K562 (cell line): ENCODE data around the gene AGAP1. TPM values are rescaled to one million over a fixed set of nuclear protein-coding genes. Genes with fewer than 3 reads are reported as not detected.

Experiments
- ATAC-seq: fragments of 200-7000 bp; cut with Tn5 transposase; 3 replicates; pipeline ENCODE4 v1.9.1; 2020; ENCODE audit warnings: moderate library complexity
- BruUV-seq: library from RNA; stranded (reverse); fragments of 400-500 nt; replicated peaks from 2 replicates; lab custom pipeline; 2021; lab: Mats Ljungman, UMichigan
- CTCF ChIA-PET: fragments of 300-600 bp; formaldehyde crosslinking; extraction: SDS; loops from one replicate; lab custom pipeline; 2021; ENCODE audit warnings: low intra/inter-chr PET ratio; lab: Yijun Ruan, JAX
- POLR2A ChIA-PET: fragments of 300-600, 350-650 bp; sonication (Branson Sonifier 250); formaldehyde crosslinking; extraction: SDS; loops from one replicate; lab custom pipeline; 2021; ENCODE audit warnings: antibody characterized with exemption, inconsistent platforms; lab: Yijun Ruan, JAX
- DNase-seq, 4 experiments: peaks; one replicate each; pipeline versions ENCODE4 v3.0.0 to v3.0.0-alpha.2; 2011 to 2018; ENCODE audit warnings: low spot score in 3 of 4, mixed read lengths in 3 of 4; ENCODE audit errors: extremely low read depth in 1 of 4
- FAIRE-seq: peaks from 2 replicates; lab custom pipeline; 2011; peaks lifted over from hg19 to GRCh38; lab: Jason Lieb, UNC
- H2AFZ ChIP-seq: 2 replicates; pipeline ENCODE4 v1.6.0; 2011; ENCODE audit warnings: low read depth, low read length, control low read depth, inconsistent platforms
- H3K27ac ChIP-seq: fragments of 200-600 bp; 3 replicates; pipeline ENCODE4 v1.8.0; 2011; ENCODE audit warnings: low read depth, mild to moderate bottlenecking, control low read depth, inconsistent platforms, low read length, moderate library complexity, mixed read lengths; ENCODE audit errors: extremely low read depth
- H3K27me3 ChIP-seq, 2 experiments: fragments of 300-600 bp in 1 of 2; 2 replicates in 1 of 2; 3 replicates in 1 of 2; pipeline versions ENCODE4 v1.6.0 to v1.8.0; 2011; ENCODE audit warnings: inconsistent platforms in 2 of 2, low read length in 2 of 2, mild to moderate bottlenecking in 1 of 2, mixed read lengths in 1 of 2, moderate library complexity in 1 of 2; ENCODE audit not compliant: control insufficient read depth in 2 of 2, insufficient read depth in 2 of 2
- H3K36me3 ChIP-seq: fragments of 300-600 bp; 3 replicates; pipeline ENCODE4 v1.8.0; 2011; ENCODE audit warnings: mild to moderate bottlenecking, low read length, inconsistent platforms; ENCODE audit not compliant: control insufficient read depth, insufficient read depth
- H3K4me1 ChIP-seq, 2 experiments: fragments of 200-600 bp in 1 of 2; replicated peaks in 1 of 2; 2 replicates in 1 of 2; 3 replicates in 1 of 2; pipeline versions ENCODE4 v1.5.1 to v1.8.0; 2011; ENCODE audit warnings: inconsistent platforms in 2 of 2, low read length in 2 of 2, mild to moderate bottlenecking in 1 of 2, mixed read lengths in 1 of 2, moderate library complexity in 1 of 2; ENCODE audit not compliant: control insufficient read depth in 2 of 2, insufficient read depth in 2 of 2
- H3K4me2 ChIP-seq: 2 replicates; pipeline ENCODE4 v1.6.1; 2011; ENCODE audit warnings: low read length, control low read depth, inconsistent platforms, mixed read lengths; ENCODE audit not compliant: insufficient read depth
- H3K4me3 ChIP-seq: fragments of 200-600 bp; sonication (generic), shearing (Covaris generic); 2 replicates; pipeline ENCODE4 v1.5.1; 2016; ENCODE audit warnings: control low read depth, inconsistent platforms
- H3K79me2 ChIP-seq: fragments of 200-600 bp; 3 replicates; pipeline ENCODE4 v1.8.0; 2011; ENCODE audit warnings: low read length, inconsistent platforms; ENCODE audit not compliant: control insufficient read depth, insufficient read depth
- H3K9ac ChIP-seq, 2 experiments: 2 replicates each; pipeline versions ENCODE4 v1.6.0 to v1.6.1; 2011; ENCODE audit warnings: low read depth in 2 of 2, low read length in 2 of 2, control low read depth in 1 of 2, inconsistent platforms in 1 of 2, mild to moderate bottlenecking in 1 of 2, mixed read lengths in 1 of 2; ENCODE audit not compliant: insufficient read depth in 1 of 2
- H3K9me1 ChIP-seq: one replicate; pipeline ENCODE4 v1.6.0; 2011; ENCODE audit warnings: inconsistent platforms, mild to moderate bottlenecking, low read length, moderate library complexity; ENCODE audit not compliant: control insufficient read depth, insufficient read depth
- H3K9me3 ChIP-seq: replicated peaks from 2 replicates; pipeline ENCODE4 v1.5.1; 2011; ENCODE audit warnings: low read depth, low read length, inconsistent platforms; ENCODE audit not compliant: control insufficient read depth, insufficient read depth
- H4K20me1 ChIP-seq: replicated peaks from 2 replicates; pipeline ENCODE4 v1.6.1; 2011; ENCODE audit warnings: low read length, inconsistent platforms, mixed read lengths; ENCODE audit not compliant: control insufficient read depth, insufficient read depth
- ILF3 ChIP-seq: fragments of 450-650 bp; IDR thresholded peaks from 2 replicates; pipeline ENCODE4 v1.6.1; 2018; ENCODE audit warnings: antibody characterized with exemption, mild to moderate bottlenecking, moderate library complexity, borderline replicate concordance
- RBFOX2 ChIP-seq: fragments of 200-400 bp; formaldehyde crosslinking; IDR thresholded peaks from 2 replicates; pipeline ENCODE4 v1.6.1; 2017; ENCODE audit warnings: low read depth, mild to moderate bottlenecking, low read length, moderate library complexity
- ZNF239 ChIP-seq: fragments of 250-450 bp; sonication (Bioruptor Pico); IDR thresholded peaks from 2 replicates; pipeline ENCODE4 v1.4.0; 2020; ENCODE audit warnings: mild to moderate bottlenecking
- ZNF780A ChIP-seq: fragments of 250-450 bp; sonication (Bioruptor Pico); IDR thresholded peaks from 2 replicates; pipeline ENCODE4 v1.5.0; 2021; ENCODE audit warnings: mild to moderate bottlenecking
- WGBS: fragments of 100-300 bp; shearing (Covaris generic); methylation state at CpG from one replicate; pipeline ENCODE4 v1.1.6; 2016; ENCODE audit warnings: low coverage, mixed read lengths; ENCODE audit not compliant: insufficient coverage; ENCODE audit errors: missing lambda C conversion rate; 5-methylcytosine and 5-hydroxymethylcytosine counted together
- in situ Hi-C: fragments of 300-500 bp; cut with MboI; formaldehyde crosslinking; loops from 4 replicates; pipeline ENCODE4 v1.15.0; 2018; ENCODE audit warnings: inconsistent platforms, mixed read lengths
- intact Hi-C: fragments of 100-400 bp; cut with micrococcal nuclease; formaldehyde crosslinking; loops from 2 replicates; pipeline ENCODE4 v1.14.2; 2022
- polyA plus RNA-seq, 8 experiments: library from polyadenylated mRNA; depleted of rRNA in 4 of 8; stranded (reverse) in 5 of 8; unstranded in 3 of 8; fragments of >200 nt; fragmentation: Nextera tagmentation in 2 of 8; fragmentation: Illumina TruSeq in 1 of 8; extraction: Ambion mirVana in 2 of 8; extraction: Trizol in 1 of 8; gene quantifications; 2 replicates each; pipeline versions ENCODE4 v1.2.1 to v1.2.3, GENCODE V29; 2011 to 2014; ENCODE audit warnings: inconsistent platforms in 1 of 8, missing spikeins in 1 of 8
- total RNA-seq, 7 experiments: library from RNA; depleted of rRNA in 6 of 7; stranded (reverse); fragments of >200 nt in 6 of 7; fragmentation: Illumina TruSeq in 2 of 7; extraction: Trizol in 2 of 7; gene quantifications; 2 replicates each; pipeline versions ENCODE4 v1.2.1 to v1.2.3, GENCODE V29; 2011 to 2021; ENCODE audit warnings: low replicate concordance in 1 of 7
- TF ChIP-seq, protein P1 (sequence below): fragments of 250-450 bp; sonication (Bioruptor Pico); IDR thresholded peaks from 2 replicates; pipeline ENCODE4 v1.4.0; 2020
- TF ChIP-seq, protein P2 (sequence below): fragments of 450-650 bp; IDR thresholded peaks from 2 replicates; pipeline ENCODE4 v1.6.1; 2017; ENCODE audit warnings: antibody characterized with exemption

Gene AGAP1
- total and polyA plus RNA-seq, 9 of the 15 experiments (the other 6 are each of a cell fraction or from before 2014, with no cell fraction given), result 1.3 to 24.0 (median 10.6) TPM

DNA sequence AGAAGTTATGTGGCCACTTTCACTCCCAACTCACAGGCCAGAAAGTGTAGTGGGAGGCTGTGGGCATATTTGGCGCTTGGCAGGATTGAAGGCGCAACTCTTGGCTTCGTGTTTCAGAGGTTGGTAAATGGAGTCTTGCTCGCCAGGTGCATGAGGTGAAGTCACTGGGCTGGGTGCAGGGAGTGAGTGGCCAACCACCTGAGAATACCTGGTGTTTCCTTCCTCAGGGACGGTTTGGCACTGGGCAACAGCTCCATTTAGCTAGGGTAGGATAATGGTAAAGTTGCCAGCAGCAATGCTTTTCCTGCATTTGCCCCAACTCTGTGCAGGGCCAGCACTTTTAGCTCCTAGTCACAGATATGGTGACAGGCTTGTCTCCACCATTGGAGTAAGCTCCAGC, 115.9 kb downstream of the AGAP1 start:
- Histone ChIP-seq H3K4me3 (no peak overlapping the region), H3K27me3 (no peaks in the 10 kb centered on the region), H3K9me3 (no peaks in the 10 kb centered on the region), H3K79me2 (peaks cover 71% of the 10 kb centered on the region), H3K36me3 (no peaks in the 10 kb centered on the region), H3K9ac (no peak overlapping the region), H3K4me1 (peaks cover 0 to 3% of the 10 kb centered on the region in 2 experiments; a peak in 2 of 5 replicates), H4K20me1 (peaks cover 16% of the 10 kb centered on the region; the same call in 1 of the 2 replicates), H3K27ac (no peak overlapping the region), H3K4me2 (no peak overlapping the region), H3K9me1 (no peaks in the 10 kb centered on the region), H2AFZ (no peak overlapping the region)
- in situ Hi-C loops (no loop called here), intact Hi-C loops (no loop called here)
- POLR2A ChIA-PET, result interaction anchor here (0.8 to 1.0 kb wide), 2 partner anchors 9 to 12 kb away, joined by 3 read pairs; no protein-coding TSS in a partner anchor
- no peak for DNase-seq
- WGBS, result 85% methylated on average over 4 of the region's 5 CpGs
- CTCF ChIA-PET, result no interaction called here
- no peak for FAIRE-seq
- no peak for ATAC-seq
- no TSS peak for BruUV-seq
- TF ChIP-seq ILF3, result no peak
- no peak for TF ChIP-seq RBFOX2
- TF ChIP-seq, protein P1, sequence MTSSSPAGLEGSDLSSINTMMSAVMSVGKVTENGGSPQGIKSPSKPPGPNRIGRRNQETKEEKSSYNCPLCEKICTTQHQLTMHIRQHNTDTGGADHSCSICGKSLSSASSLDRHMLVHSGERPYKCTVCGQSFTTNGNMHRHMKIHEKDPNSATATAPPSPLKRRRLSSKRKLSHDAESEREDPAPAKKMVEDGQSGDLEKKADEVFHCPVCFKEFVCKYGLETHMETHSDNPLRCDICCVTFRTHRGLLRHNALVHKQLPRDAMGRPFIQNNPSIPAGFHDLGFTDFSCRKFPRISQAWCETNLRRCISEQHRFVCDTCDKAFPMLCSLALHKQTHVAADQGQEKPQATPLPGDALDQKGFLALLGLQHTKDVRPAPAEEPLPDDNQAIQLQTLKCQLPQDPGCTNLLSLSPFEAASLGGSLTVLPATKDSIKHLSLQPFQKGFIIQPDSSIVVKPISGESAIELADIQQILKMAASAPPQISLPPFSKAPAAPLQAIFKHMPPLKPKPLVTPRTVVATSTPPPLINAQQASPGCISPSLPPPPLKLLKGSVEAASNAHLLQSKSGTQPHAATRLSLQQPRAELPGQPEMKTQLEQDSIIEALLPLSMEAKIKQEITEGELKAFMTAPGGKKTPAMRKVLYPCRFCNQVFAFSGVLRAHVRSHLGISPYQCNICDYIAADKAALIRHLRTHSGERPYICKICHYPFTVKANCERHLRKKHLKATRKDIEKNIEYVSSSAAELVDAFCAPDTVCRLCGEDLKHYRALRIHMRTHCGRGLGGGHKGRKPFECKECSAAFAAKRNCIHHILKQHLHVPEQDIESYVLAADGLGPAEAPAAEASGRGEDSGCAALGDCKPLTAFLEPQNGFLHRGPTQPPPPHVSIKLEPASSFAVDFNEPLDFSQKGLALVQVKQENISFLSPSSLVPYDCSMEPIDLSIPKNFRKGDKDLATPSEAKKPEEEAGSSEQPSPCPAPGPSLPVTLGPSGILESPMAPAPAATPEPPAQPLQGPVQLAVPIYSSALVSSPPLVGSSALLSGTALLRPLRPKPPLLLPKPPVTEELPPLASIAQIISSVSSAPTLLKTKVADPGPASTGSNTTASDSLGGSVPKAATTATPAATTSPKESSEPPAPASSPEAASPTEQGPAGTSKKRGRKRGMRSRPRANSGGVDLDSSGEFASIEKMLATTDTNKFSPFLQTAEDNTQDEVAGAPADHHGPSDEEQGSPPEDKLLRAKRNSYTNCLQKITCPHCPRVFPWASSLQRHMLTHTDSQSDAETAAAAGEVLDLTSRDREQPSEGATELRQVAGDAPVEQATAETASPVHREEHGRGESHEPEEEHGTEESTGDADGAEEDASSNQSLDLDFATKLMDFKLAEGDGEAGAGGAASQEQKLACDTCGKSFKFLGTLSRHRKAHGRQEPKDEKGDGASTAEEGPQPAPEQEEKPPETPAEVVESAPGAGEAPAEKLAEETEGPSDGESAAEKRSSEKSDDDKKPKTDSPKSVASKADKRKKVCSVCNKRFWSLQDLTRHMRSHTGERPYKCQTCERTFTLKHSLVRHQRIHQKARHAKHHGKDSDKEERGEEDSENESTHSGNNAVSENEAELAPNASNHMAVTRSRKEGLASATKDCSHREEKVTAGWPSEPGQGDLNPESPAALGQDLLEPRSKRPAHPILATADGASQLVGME (CRISPR knock-in tag), result no peak
- TF ChIP-seq, protein P2, sequence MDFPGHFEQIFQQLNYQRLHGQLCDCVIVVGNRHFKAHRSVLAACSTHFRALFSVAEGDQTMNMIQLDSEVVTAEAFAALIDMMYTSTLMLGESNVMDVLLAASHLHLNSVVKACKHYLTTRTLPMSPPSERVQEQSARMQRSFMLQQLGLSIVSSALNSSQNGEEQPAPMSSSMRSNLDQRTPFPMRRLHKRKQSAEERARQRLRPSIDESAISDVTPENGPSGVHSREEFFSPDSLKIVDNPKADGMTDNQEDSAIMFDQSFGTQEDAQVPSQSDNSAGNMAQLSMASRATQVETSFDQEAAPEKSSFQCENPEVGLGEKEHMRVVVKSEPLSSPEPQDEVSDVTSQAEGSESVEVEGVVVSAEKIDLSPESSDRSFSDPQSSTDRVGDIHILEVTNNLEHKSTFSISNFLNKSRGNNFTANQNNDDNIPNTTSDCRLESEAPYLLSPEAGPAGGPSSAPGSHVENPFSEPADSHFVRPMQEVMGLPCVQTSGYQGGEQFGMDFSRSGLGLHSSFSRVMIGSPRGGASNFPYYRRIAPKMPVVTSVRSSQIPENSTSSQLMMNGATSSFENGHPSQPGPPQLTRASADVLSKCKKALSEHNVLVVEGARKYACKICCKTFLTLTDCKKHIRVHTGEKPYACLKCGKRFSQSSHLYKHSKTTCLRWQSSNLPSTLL, result no peak
- no peak for TF ChIP-seq ZNF780A (CRISPR knock-in tag)
- TF ChIP-seq ZNF239 (CRISPR knock-in tag), result no peak
